ENCODE measurements around the gene RAP1GAP. TPM values are rescaled to one million over a fixed set of nuclear protein-coding genes. Genes with fewer than 3 reads are reported as not detected.

Gene RAP1GAP
- total and polyA plus RNA-seq, 2 donors from 2014 or later: 39.2 to 200 TPM

GRCh38 chr1:21673277-21673780 is 4.2 kb upstream of the RAP1GAP start:
- peaks cover 5 to 35% (median 23%) of the 10 kb centered on the region in 3 donors for H3K4me1 ChIP-seq (ENCODE audit: control insufficient read depth in 2 of 3, insufficient read depth in 2 of 3, low read depth in 1 of 3, low read length in 3 of 3)
- H3K4me3 ChIP-seq (ENCODE audit: low read length in 3 of 3): no peak overlapping the region
- H3K27me3 ChIP-seq (ENCODE audit: control insufficient read depth, insufficient read depth, low read length): no peaks in the 10 kb centered on the region
- no peaks in the 10 kb centered on the region for H3K9me3 ChIP-seq (ENCODE audit: control insufficient read depth in 2 of 3, insufficient read depth in 1 of 3, low read length in 3 of 3)
- no peak overlapping the region for H3K9ac ChIP-seq (ENCODE audit: low read length in 3 of 3)
- no peak for TF ChIP-seq CTCF (IDR thresholded peaks at IDR 0.05; ENCODE audit: borderline replicate concordance, extremely low read depth, insufficient read depth)
- no peak overlapping the region for H3K27ac ChIP-seq (ENCODE audit: low read depth in 2 of 2, low read length in 2 of 2)
- no peaks in the 10 kb centered on the region for H3K36me3 ChIP-seq (ENCODE audit: control insufficient read depth in 2 of 3, insufficient read depth in 3 of 3, low read length in 3 of 3)
- FAIRE-seq (no peak), DNase-seq (peak in 1 of 5 donors; percentile 16)
- intact Hi-C loops (cut with DNase I): no loop called here

DNA sequence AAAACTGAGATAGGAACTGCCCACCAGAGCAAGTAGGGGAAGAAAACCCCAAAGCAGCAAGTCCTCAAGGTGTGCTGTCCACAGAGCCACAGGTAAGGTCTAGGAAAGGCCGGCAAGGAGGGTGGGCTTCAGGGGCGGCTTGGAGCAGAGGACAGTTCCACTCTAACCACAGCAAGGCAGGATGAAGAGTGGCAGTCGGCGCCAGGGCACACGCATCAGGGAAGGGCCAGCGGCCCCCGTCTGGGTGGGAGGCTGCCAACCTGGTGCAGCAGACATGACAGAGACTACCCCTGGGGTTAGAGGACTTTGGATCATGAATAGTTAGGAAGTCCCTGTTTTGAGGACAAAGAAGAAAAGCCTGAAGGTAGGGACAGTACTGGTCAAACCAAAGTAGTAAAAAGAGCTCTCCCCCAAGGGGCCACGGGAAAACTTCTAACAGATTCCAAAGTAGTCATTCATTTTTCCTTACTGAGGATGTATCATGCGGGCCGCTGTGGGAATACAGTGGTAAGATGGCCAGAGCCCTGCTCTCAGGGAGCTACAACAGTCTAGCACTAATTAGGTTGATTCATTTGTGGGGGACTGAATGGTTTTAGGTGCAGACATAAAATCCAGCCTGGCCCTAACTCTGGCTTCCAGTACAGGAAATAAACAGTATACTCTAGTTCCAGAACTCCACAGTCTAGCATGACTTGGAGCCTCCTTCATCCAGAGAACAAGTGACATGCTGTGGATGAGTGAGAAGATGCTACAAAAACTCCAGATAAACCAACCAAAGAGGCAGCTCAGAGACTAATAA is 3.5 kb upstream of the RAP1GAP start:
- Histone ChIP-seq H3K4me1 (ENCODE audit: control insufficient read depth in 2 of 3, insufficient read depth in 2 of 3, low read depth in 1 of 3, low read length in 3 of 3) (peaks cover 5 to 35% (median 23%) of the 10 kb centered on the region in 3 donors), H3K27me3 (ENCODE audit: control insufficient read depth, insufficient read depth, low read length) (no peaks in the 10 kb centered on the region), H3K27ac (ENCODE audit: low read depth in 2 of 2, low read length in 2 of 2) (peak overlapping the region in 1 of 2 donors; percentile 23), H3K9me3 (ENCODE audit: control insufficient read depth in 2 of 3, insufficient read depth in 1 of 3, low read length in 3 of 3) (no peaks in the 10 kb centered on the region), H3K36me3 (ENCODE audit: control insufficient read depth in 2 of 3, insufficient read depth in 3 of 3, low read length in 3 of 3) (no peaks in the 10 kb centered on the region), H3K9ac (ENCODE audit: low read length in 3 of 3) (no peak overlapping the region), H3K4me3 (ENCODE audit: low read length in 3 of 3) (no peak overlapping the region)
- DNase-seq: no peak
- no peak for FAIRE-seq
- intact Hi-C loops (cut with DNase I): no loop called here
- no peak for TF ChIP-seq CTCF (IDR thresholded peaks at IDR 0.05; ENCODE audit: borderline replicate concordance, extremely low read depth, insufficient read depth)

DNA sequence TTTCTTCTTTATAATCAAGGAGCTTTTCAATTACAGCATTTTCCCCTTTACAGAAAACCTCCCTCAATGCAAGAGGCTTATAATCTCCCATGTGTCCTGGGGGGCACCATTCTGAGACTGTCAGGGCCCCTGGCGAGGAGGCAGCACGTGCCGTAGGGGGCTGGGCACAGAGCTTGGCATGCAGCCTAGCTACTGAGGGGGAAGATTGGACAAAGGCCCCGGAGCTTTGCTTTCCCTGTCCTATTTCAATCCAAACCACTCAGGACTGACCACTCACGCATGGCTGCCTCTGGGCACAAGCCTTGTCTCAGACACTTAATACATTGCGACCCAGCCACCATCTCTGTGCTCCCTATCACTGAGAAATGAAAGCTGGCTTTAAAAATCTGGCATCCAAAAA is 2.8 kb upstream of the RAP1GAP start:
- Histone ChIP-seq H3K9ac (ENCODE audit: low read length in 3 of 3) (no peak overlapping the region), H3K27me3 (ENCODE audit: control insufficient read depth, insufficient read depth, low read length) (peaks cover 2% of the 10 kb centered on the region), H3K4me1 (ENCODE audit: control insufficient read depth in 2 of 3, insufficient read depth in 2 of 3, low read depth in 1 of 3, low read length in 3 of 3) (peaks cover 5 to 35% (median 23%) of the 10 kb centered on the region in 3 donors), H3K27ac (ENCODE audit: low read depth in 2 of 2, low read length in 2 of 2) (peak overlapping the region in 1 of 2 donors; percentile 23), H3K4me3 (ENCODE audit: low read length in 3 of 3) (no peak overlapping the region), H3K9me3 (ENCODE audit: control insufficient read depth in 2 of 3, insufficient read depth in 1 of 3, low read length in 3 of 3) (no peaks in the 10 kb centered on the region), H3K36me3 (ENCODE audit: control insufficient read depth in 2 of 3, insufficient read depth in 3 of 3, low read length in 3 of 3) (no peaks in the 10 kb centered on the region)
- FAIRE-seq: no peak
- TF ChIP-seq CTCF (IDR thresholded peaks at IDR 0.05; ENCODE audit: borderline replicate concordance, extremely low read depth, insufficient read depth): no peak
- peak in 2 of 5 donors; percentile 43 to 61 for DNase-seq
- intact Hi-C loops (cut with DNase I): no loop called here
